ENCODE results near the gene IFNA14. TPM values are rescaled to one million over a fixed set of nuclear protein-coding genes. Genes with fewer than 3 reads are reported as not detected.

IFNA14 gene
- polyA plus RNA-seq (2013, experiment 1 of 2): not detected
- polyA plus RNA-seq (2013, experiment 2 of 2): not detected

DNA sequence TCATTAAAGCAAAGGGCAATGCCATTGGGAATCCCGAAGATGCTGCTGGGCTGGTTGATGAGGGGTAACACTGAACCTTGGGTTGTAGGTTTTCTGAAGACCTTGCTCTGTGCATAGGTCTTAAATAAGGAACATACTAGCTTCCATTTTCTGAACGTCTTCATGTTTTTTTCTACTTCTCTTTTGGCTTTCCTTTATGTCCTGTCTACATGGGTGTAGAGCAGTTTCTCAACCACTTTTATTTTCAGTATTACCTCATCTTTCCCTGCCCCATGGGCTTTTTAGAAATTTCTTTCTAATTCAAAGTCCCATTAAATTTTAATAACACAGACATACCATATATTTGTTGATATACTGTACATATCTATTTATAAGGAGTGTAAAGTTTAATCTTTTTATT is at the start of gene IFNA14:
Gene IFNA14, minus strand, starts transcription at position 95 of the 400 bp plus-strand sequence. Its CDS starts 70 bp downstream, at position 25.
- no peak within 1 kb of the TSS for H2AFZ ChIP-seq (ENCODE audit: low read depth, low read length)
- H3K4me2 ChIP-seq (ENCODE audit: low read length, poor library complexity, severe bottlenecking): no peak within 1 kb of the TSS
- no peak within 1 kb of the TSS for H2AK5ac ChIP-seq (ENCODE audit: low read length, severe bottlenecking)
- no peak within 1 kb of the TSS for H4K8ac ChIP-seq (ENCODE audit: low read length)
- H3K23ac ChIP-seq (ENCODE audit: low read length in 2 of 2): no peak within 1 kb of the TSS
- H3K14ac ChIP-seq (ENCODE audit: low read length in 2 of 2): no peak within 1 kb of the TSS
- H3K36me3 ChIP-seq (ENCODE audit: control insufficient read depth in 1 of 2, insufficient read depth in 2 of 2, low read depth in 1 of 2, low read length in 2 of 2): no peaks in the 10 kb centered on the region
- 89% methylated on average over 2 of the region's 2 CpGs for WGBS
- H2BK12ac ChIP-seq (ENCODE audit: low read length in 2 of 2): no peak within 1 kb of the TSS
- H2BK5ac ChIP-seq (ENCODE audit: low read depth, low read length, poor library complexity, severe bottlenecking): no peak within 1 kb of the TSS
- no peak within 1 kb of the TSS for H3K9ac ChIP-seq (ENCODE audit: low read length)
- H3K79me1 ChIP-seq (replicated peaks; ENCODE audit: low read length, poor library complexity, severe bottlenecking): no peaks in the 10 kb centered on the region
- no peak within 1 kb of the TSS for H3K18ac ChIP-seq (ENCODE audit: low read depth in 1 of 2, low read length in 2 of 2)
- H2BK120ac ChIP-seq (ENCODE audit: low read depth, low read length): no peak within 1 kb of the TSS
- no peak within 1 kb of the TSS for H4K91ac ChIP-seq (ENCODE audit: low read length)
- no peak within 1 kb of the TSS for H3K4me3 ChIP-seq (ENCODE audit: insufficient read depth in 1 of 2, low read depth in 1 of 2, low read length in 2 of 2)
- no peaks in the 10 kb centered on the region for H3K9me3 ChIP-seq (ENCODE audit: control insufficient read depth, low read length)
- no peak for DNase-seq
- peaks cover 5 to 6% of the 10 kb centered on the region in 2 experiments for H3K27me3 ChIP-seq (ENCODE audit: control insufficient read depth in 1 of 2, insufficient read depth in 1 of 2, low read length in 2 of 2)
- H3K27ac ChIP-seq (ENCODE audit: low read length, poor library complexity, severe bottlenecking): no peak within 1 kb of the TSS
- no peak within 1 kb of the TSS for H3K4ac ChIP-seq (ENCODE audit: low read depth in 1 of 2, low read length in 2 of 2)
- no peak within 1 kb of the TSS for H2BK15ac ChIP-seq (ENCODE audit: low read depth, poor library complexity, severe bottlenecking)
- H3K4me1 ChIP-seq (ENCODE audit: control insufficient read depth, insufficient read depth, low read depth, low read length): no peaks in the 10 kb centered on the region

GRCh38 chr9:21287280-21287679 is 47.5 kb upstream of the IFNA14 start:
- Histone ChIP-seq H3K4me3 (ENCODE audit: insufficient read depth in 1 of 2, low read depth in 1 of 2, low read length in 2 of 2) (no peak overlapping the region), H3K18ac (ENCODE audit: low read depth in 1 of 2, low read length in 2 of 2) (no peak overlapping the region), H3K4ac (ENCODE audit: low read depth in 1 of 2, low read length in 2 of 2) (no peak overlapping the region), H3K9me3 (ENCODE audit: control insufficient read depth, low read length) (peaks cover 4% of the 10 kb centered on the region), H3K27ac (ENCODE audit: low read length, poor library complexity, severe bottlenecking) (no peak overlapping the region), H2AK5ac (ENCODE audit: low read length, severe bottlenecking) (no peak overlapping the region), H3K4me1 (ENCODE audit: control insufficient read depth, insufficient read depth, low read depth, low read length) (no peaks in the 10 kb centered on the region), H4K91ac (ENCODE audit: low read length) (no peak overlapping the region), H3K9ac (ENCODE audit: low read length) (no peak overlapping the region), H3K79me1 (replicated peaks; ENCODE audit: low read length, poor library complexity, severe bottlenecking) (no peaks in the 10 kb centered on the region), H3K4me2 (ENCODE audit: low read length, poor library complexity, severe bottlenecking) (no peak overlapping the region), H3K23ac (ENCODE audit: low read length in 2 of 2) (no peak overlapping the region), H2BK5ac (ENCODE audit: low read depth, low read length, poor library complexity, severe bottlenecking) (no peak overlapping the region), H4K8ac (ENCODE audit: low read length) (no peak overlapping the region), H3K36me3 (ENCODE audit: control insufficient read depth in 1 of 2, insufficient read depth in 2 of 2, low read depth in 1 of 2, low read length in 2 of 2) (no peaks in the 10 kb centered on the region), H2BK12ac (ENCODE audit: low read length in 2 of 2) (no peak overlapping the region), H2BK15ac (ENCODE audit: low read depth, poor library complexity, severe bottlenecking) (no peak overlapping the region), H2AFZ (ENCODE audit: low read depth, low read length) (no peak overlapping the region), H2BK120ac (ENCODE audit: low read depth, low read length) (no peak overlapping the region), H3K27me3 (ENCODE audit: control insufficient read depth in 1 of 2, insufficient read depth in 1 of 2, low read length in 2 of 2) (peaks cover 4 to 13% of the 10 kb centered on the region in 2 experiments), H3K14ac (ENCODE audit: low read length in 2 of 2) (no peak overlapping the region)
- WGBS: 75% methylated on average over 2 of the region's 3 CpGs
- no peak for DNase-seq

GRCh38 chr9:21286659-21287058 is 46.9 kb upstream of the IFNA14 start:
- no peak overlapping the region for H2AFZ ChIP-seq (ENCODE audit: low read depth, low read length)
- peaks cover 4 to 14% of the 10 kb centered on the region in 2 experiments for H3K27me3 ChIP-seq (ENCODE audit: control insufficient read depth in 1 of 2, insufficient read depth in 1 of 2, low read length in 2 of 2)
- H3K4ac ChIP-seq (ENCODE audit: low read depth in 1 of 2, low read length in 2 of 2): no peak overlapping the region
- H3K9ac ChIP-seq (ENCODE audit: low read length): no peak overlapping the region
- H2BK120ac ChIP-seq (ENCODE audit: low read depth, low read length): no peak overlapping the region
- H2AK5ac ChIP-seq (ENCODE audit: low read length, severe bottlenecking): no peak overlapping the region
- no peak overlapping the region for H3K18ac ChIP-seq (ENCODE audit: low read depth in 1 of 2, low read length in 2 of 2)
- no peak overlapping the region for H2BK15ac ChIP-seq (ENCODE audit: low read depth, poor library complexity, severe bottlenecking)
- H3K14ac ChIP-seq (ENCODE audit: low read length in 2 of 2): no peak overlapping the region
- H4K91ac ChIP-seq (ENCODE audit: low read length): no peak overlapping the region
- H2BK5ac ChIP-seq (ENCODE audit: low read depth, low read length, poor library complexity, severe bottlenecking): no peak overlapping the region
- H3K9me3 ChIP-seq (ENCODE audit: control insufficient read depth, low read length): peaks cover 4% of the 10 kb centered on the region
- WGBS: 63% methylated on average over 2 of the region's 5 CpGs
- no peaks in the 10 kb centered on the region for H3K36me3 ChIP-seq (ENCODE audit: control insufficient read depth in 1 of 2, insufficient read depth in 2 of 2, low read depth in 1 of 2, low read length in 2 of 2)
- H4K8ac ChIP-seq (ENCODE audit: low read length): no peak overlapping the region
- no peak for DNase-seq
- no peak overlapping the region for H3K4me3 ChIP-seq (ENCODE audit: insufficient read depth in 1 of 2, low read depth in 1 of 2, low read length in 2 of 2)
- no peaks in the 10 kb centered on the region for H3K79me1 ChIP-seq (replicated peaks; ENCODE audit: low read length, poor library complexity, severe bottlenecking)
- H3K4me1 ChIP-seq (ENCODE audit: control insufficient read depth, insufficient read depth, low read depth, low read length): no peaks in the 10 kb centered on the region
- no peak overlapping the region for H3K23ac ChIP-seq (ENCODE audit: low read length in 2 of 2)
- no peak overlapping the region for H2BK12ac ChIP-seq (ENCODE audit: low read length in 2 of 2)
- no peak overlapping the region for H3K27ac ChIP-seq (ENCODE audit: low read length, poor library complexity, severe bottlenecking)
- no peak overlapping the region for H3K4me2 ChIP-seq (ENCODE audit: low read length, poor library complexity, severe bottlenecking)

DNA sequence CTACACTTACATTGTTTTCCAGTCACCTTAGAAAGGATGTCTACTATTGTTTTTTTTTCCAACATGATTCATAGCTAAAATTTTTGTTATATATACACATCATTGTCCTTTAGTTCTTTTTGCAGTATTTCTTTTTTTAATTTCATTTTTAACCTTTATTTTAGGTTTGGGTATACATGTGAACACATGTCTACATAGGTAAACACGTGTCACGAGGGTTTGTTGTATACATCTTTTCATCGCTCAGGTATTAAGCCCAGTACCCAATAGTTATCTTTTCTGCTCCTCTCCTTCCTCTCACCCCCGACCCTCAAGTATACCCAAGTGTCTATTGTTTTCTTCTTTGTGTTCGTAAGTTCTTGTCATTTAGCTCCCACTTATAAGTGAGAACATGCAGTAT is 46.3 kb upstream of the IFNA14 start:
- Histone ChIP-seq H3K4me1 (ENCODE audit: control insufficient read depth, insufficient read depth, low read depth, low read length) (no peaks in the 10 kb centered on the region), H3K4me2 (ENCODE audit: low read length, poor library complexity, severe bottlenecking) (no peak overlapping the region), H3K79me1 (replicated peaks; ENCODE audit: low read length, poor library complexity, severe bottlenecking) (no peaks in the 10 kb centered on the region), H2BK120ac (ENCODE audit: low read depth, low read length) (no peak overlapping the region), H3K14ac (ENCODE audit: low read length in 2 of 2) (no peak overlapping the region), H2AK5ac (ENCODE audit: low read length, severe bottlenecking) (no peak overlapping the region), H3K27me3 (ENCODE audit: control insufficient read depth in 1 of 2, insufficient read depth in 1 of 2, low read length in 2 of 2) (peaks cover 4 to 19% of the 10 kb centered on the region in 2 experiments), H2BK12ac (ENCODE audit: low read length in 2 of 2) (no peak overlapping the region), H3K23ac (ENCODE audit: low read length in 2 of 2) (no peak overlapping the region), H3K18ac (ENCODE audit: low read depth in 1 of 2, low read length in 2 of 2) (no peak overlapping the region), H4K8ac (ENCODE audit: low read length) (no peak overlapping the region), H3K27ac (ENCODE audit: low read length, poor library complexity, severe bottlenecking) (no peak overlapping the region), H3K9ac (ENCODE audit: low read length) (no peak overlapping the region), H3K9me3 (ENCODE audit: control insufficient read depth, low read length) (peaks cover 4% of the 10 kb centered on the region), H3K36me3 (ENCODE audit: control insufficient read depth in 1 of 2, insufficient read depth in 2 of 2, low read depth in 1 of 2, low read length in 2 of 2) (no peaks in the 10 kb centered on the region), H3K4ac (ENCODE audit: low read depth in 1 of 2, low read length in 2 of 2) (no peak overlapping the region), H2AFZ (ENCODE audit: low read depth, low read length) (no peak overlapping the region), H2BK15ac (ENCODE audit: low read depth, poor library complexity, severe bottlenecking) (no peak overlapping the region), H3K4me3 (ENCODE audit: insufficient read depth in 1 of 2, low read depth in 1 of 2, low read length in 2 of 2) (no peak overlapping the region), H2BK5ac (ENCODE audit: low read depth, low read length, poor library complexity, severe bottlenecking) (no peak overlapping the region), H4K91ac (ENCODE audit: low read length) (no peak overlapping the region)
- 89% methylated on average over 4 of the region's 5 CpGs for WGBS
- no peak for DNase-seq
